Dedifferentiated amniotic fluid mesenchymal stem cell (primary cell): ENCODE data around the gene EML1.

Experiments
- DNase-seq: peaks from one replicate; pipeline ENCODE4 v3.0.0-alpha.2; 2016; ENCODE audit errors: extremely low spot score

The EML1 gene, protein sequence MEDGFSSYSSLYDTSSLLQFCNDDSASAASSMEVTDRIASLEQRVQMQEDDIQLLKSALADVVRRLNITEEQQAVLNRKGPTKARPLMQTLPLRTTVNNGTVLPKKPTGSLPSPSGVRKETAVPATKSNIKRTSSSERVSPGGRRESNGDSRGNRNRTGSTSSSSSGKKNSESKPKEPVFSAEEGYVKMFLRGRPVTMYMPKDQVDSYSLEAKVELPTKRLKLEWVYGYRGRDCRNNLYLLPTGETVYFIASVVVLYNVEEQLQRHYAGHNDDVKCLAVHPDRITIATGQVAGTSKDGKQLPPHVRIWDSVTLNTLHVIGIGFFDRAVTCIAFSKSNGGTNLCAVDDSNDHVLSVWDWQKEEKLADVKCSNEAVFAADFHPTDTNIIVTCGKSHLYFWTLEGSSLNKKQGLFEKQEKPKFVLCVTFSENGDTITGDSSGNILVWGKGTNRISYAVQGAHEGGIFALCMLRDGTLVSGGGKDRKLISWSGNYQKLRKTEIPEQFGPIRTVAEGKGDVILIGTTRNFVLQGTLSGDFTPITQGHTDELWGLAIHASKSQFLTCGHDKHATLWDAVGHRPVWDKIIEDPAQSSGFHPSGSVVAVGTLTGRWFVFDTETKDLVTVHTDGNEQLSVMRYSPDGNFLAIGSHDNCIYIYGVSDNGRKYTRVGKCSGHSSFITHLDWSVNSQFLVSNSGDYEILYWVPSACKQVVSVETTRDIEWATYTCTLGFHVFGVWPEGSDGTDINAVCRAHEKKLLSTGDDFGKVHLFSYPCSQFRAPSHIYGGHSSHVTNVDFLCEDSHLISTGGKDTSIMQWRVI

DNA sequence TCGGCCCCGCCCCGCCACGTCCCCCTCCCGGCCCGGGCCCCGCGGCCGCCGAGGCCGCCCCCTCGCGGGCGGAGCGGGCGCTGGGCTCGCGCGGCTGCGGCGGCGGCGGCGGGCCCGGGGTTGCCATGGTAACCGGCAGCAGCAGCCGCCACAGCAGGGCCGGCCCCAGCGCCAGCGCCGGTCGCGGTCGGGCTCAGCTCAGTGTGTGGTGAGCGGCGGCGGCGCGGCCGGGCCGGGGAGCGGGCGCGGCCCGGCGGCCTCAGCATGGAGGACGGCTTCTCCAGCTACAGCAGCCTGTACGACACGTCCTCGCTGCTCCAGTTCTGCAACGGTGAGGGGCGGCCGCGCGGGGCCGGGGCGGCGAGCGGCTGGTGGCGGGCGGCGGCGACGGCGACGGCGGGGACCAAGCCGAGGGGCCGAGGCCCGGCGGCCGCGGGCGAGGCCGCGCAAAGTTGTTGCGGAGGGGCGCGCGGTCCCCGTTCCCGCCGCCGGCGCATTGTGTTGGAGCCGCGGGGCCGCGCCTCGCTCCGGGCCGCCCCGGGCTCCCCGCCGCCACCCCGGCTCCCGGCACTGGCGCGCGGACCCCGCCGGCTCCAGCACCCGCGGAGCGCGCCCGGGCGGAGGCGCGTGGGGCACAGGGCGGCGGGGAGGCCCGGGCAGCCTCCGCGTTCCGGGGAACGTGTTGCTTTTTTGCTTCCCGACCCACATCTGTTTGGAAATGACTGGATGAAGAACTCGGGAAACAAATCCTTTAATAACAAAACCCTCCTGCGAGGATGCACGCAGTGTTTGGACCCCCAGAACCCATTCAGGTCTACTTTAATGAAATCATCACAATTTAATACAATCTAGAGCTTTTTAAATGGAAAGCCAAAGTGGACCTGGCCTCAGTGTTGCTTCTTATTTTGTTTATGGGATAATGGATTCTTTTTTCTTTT is at the start of gene EML1:
Gene EML1 (plus strand): TSS at position 201 of the 938 bp plus-strand sequence. CDS start 64 bp downstream, at position 265.
- peak; percentile 72 for DNase-seq

DNA sequence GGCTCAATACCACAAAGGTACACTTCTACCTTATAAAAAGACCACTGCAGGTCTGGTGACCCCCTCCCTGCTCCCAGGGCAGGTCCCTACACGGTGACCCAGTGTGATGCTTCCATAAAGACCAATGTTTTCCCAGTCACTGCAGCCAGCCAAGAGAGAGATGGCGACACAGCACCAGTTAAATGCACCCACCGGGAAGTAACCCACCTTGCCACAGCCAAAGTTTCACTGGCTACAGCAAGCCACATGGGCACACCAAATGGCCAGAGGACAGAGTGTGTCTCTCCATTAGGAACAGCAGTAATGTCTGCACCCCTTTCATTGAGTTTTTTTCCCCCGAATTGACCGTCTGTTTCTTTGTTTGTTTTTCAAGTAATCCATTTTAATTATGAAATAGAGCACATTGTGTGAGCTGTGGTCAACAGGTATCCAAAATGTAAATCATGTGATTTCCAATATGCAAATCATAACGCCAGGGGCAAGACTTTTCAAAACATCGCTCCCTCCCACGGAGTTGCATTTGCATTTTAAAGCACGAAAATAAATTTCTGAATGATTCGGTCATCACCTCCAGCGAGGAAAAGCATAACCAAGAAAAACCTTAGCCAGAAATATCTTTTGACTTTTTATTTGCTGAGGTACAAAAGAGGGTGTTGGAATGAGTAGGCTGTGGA is 48.9 kb upstream of the EML1 start:
- peak; percentile 65 for DNase-seq

DNA sequence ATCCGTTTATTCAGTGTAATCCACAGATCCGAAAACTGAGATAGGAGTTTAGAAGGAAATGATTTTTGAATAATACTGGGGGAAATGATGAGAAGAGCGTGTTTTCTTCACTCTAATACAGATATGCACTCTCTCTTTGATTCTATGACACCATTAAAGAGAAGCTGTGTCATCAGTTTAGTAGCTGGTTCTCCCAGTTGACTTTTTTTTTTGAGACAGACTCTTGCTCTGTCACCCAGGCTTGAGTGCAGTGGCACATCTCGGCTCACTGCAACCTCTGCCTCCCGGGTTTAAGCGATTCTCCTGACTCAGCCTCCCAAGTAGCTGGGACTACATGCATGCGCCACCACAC is 48.4 kb upstream of the EML1 start:
- no peak for DNase-seq

DNA sequence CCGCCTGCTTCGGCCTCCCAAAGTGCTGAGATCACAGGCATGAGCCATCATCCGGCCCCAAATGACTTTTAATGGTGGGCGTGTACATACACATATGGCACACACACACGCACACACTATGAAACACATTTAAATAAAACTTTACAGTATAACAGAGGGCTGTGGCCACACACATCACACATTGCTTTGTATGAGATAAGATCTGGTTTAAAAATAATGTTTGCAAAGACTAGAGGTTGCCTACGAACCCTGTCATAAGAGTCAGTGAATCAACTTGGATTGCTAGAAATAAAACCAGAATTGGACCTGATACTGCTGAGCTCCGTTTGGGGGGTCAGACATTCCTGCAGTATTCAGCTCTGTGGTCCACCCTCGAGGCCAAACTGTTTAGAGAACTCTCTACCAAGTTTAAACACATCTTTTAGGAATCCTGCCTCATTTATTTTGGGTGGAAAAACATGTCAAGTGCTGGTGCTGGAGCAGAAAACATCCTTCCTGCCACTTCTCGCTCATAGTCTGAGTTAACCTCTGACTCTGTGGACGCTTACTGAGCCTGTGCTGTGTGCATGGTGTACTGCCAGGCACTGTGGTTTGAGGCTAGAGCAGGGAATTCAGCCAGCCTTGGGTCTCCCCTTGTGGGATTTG is 47.8 kb upstream of the EML1 start:
- DNase-seq, result no peak

DNA sequence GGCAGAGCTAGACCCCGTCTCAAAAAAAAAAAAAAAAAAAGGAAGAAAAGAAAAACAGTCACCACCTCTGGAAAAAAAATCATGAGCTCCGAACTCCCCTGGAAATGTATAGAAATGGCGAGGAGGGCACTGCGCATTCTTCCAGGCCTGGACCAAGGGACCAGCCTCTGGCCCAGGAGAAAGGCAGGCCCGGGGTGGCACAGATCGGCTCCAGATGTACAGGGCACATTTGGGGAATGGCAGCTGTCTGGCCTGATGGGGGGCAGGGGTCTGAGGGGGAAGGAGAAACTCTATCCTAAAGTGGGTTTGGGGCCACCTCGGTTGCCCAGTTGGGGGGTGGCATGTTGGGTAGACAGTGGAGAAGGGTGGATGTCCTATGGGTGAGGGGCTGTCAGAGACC is 46.0 kb upstream of the EML1 start:
- DNase-seq, result no peak

DNA sequence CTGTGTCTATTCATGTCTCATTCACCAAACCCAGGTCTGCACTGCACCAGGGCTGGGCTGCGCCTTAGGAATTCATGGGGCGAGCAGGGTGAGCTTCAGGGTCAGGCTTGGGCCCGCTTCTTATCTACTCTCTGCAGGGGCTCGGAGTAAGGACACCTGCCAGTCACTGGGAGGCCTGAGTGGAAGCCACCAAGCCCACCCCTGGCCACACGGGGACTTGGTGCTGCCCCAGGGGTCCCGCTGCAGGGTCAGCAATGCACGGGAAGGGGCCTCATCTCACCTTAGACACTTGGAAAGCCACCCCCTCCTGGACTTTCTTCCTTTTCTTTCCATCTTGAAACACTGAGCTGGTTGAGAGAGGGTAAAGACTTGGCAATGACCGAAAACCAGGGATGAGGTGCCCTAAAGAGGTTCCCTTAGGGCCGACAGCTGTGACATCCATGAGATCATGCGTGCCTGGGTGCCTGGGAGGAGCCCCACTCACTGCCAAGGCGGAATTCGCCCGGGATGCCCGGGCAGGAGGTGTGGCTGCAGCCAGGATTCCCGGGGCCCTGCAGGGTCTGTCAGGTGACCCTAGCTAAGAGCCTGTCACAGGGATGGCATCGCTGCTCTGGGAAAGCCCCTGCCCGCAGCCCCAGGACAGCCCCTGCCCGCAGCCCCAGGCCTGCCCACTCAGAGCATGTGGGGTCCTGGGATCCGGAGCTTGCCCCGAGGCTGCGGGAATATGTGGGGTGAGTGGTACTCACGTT is 45.5 kb upstream of the EML1 start:
- no peak for DNase-seq

DNA sequence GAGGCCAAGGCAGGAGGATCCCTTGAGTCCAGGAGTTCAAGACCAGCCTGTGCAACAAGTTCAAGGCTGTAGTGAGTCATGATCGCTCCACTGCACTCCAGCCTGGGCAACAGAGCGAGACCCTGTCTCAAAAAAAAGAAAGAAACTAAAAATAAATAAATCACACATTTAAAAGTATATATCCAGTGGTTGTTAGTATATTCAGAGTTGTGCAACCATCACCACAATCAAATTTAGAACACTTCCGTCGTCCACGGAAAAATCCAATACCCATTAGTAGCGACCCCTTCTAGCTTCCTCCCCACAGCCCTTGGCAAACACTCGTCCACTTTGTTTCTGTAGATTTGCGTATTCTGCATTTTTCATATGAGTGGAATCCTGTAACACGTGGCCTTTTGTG is 44.7 kb upstream of the EML1 start:
- no peak for DNase-seq

DNA sequence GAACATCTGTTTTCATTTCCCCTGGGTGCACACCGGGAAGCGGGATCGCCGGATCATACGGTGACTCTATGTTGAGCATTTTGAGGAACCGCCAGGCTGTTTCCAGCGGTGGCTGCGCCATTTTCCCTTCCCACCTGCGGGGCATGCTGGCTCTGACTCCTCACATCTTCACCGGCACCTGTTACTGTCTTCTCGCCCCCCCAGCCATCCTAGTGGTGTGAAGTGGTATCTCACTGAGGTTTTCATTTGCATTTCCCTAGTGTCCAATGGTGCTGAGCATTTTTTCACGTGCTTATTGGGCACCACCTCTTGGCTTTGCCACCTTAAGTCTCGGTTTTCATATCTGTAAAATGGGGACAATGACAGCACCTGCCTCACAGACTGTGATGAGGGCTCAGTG is 44.1 kb upstream of the EML1 start:
- DNase-seq, result no peak

DNA sequence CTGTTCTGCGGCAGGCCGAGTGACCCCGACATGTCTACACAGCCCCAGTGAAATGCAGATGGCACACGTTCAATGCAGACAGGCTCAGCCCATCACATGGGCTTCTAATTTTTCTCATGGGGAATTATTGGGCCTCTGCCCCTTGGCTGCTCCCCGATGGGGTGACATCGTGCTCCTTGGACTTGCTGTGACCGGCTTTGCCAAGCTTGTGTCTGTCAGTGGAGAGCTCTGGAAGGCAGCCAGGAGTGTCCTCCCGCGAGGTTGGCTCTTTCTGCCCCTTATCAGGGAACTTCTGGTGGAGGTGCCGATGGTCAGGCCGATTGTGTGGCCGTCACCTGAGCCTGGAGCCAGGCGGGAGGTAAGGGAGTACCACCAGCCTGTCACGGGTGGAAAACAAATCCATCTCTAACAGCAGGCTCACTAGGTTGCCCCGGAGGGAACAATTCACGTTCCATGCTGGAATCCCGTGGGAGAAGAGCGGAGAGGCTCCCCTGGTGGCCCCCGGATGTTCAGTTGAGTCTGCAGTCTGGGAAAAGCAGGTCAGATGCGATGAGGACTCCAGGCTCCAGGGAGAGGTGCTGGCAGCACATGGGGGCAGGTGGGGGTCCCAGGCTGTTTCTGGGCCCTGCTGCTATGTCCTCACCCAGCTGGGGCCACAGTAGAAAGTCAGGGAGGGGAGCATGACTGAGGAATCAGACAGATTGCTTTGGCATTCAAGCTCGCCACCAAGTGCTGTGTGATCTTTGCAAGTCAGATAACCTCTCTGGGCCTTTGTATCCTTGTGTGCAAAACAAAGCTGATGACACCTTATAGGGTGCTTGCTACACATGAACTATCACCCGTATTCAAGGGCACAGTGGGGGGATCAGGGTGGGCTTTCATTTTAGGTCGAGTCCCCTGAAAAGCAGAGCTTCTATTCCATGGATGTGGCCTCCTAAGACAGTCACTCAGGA is 43.2 kb upstream of the EML1 start:
- DNase-seq, result no peak

DNA sequence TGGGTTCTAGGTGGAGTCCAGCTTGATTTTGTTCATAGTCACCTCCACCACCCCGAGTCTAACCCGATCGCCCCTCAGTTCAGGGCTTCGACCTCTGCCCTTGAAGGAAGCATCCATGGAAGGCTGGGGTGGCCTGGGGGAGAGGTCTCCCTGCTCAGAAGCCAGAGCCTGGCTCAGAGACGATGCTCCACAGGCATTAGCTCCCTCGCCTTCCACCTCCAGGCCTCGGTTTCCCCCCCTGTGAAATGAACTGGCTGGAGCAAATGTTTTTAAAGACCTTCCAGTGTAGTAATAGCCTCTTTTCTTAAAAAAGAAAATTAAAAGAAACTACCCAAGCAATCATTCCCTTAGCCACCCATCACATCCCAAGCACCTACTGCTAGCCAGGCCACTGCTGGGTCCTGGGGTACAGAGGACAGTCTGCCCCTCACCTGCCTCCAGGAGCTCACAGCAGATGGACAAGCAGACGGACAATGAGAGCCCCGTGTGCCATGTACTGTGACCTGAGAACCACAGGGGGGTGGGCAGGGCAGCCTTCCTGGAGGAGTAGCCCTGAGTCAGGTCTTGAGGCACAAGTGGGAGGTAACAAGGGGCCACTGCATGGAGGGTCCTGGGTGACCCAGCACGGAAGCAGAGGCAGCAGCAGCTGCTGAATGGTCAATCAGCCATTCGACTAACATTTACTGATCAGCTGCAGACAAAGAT is 42.3 kb upstream of the EML1 start:
- no peak for DNase-seq

DNA sequence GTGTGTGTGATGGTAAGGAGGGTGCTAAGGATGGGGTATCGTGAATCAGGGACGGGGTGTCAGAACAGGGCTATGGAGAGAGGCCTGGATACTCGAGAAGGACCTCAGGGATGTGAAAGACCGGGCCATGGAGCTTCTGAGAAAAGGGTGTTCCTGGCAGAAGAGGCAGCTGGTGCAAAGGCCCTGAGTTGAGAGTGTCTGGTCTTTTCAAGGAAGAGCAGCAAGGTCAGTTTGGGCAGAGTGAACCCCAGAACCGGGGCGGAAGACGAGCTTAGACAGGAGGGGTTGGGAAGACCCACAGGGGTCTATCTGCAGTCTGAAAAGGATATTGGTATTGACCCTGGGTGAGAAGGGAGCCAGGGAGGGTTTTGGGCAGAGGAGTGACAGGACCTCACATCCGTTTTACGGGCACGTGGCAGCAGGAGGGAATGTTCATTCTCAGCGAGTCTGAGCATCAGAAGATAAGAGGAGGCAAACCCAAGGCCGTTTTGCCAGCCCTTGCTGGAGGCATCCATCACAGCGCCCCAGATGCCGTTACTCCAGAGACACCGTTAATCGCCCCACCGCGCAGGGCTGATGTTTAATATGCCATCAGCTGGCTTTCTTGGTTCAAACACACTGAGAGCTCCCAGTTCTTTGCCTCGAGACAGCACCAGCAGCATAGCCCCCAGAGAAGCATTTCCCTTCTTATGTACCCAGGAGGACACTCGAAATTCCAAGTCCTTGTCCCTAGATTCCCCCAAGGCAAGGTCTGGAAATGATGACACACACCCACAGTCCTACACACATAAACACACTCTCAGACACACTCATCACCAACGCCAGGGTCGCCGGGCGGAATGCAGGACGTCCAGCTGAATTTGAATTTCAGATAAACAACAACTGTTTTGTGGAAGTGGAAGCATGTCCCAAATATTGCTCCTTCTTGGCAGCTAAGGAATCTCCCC is 41.4 kb upstream of the EML1 start:
- no peak for DNase-seq

DNA sequence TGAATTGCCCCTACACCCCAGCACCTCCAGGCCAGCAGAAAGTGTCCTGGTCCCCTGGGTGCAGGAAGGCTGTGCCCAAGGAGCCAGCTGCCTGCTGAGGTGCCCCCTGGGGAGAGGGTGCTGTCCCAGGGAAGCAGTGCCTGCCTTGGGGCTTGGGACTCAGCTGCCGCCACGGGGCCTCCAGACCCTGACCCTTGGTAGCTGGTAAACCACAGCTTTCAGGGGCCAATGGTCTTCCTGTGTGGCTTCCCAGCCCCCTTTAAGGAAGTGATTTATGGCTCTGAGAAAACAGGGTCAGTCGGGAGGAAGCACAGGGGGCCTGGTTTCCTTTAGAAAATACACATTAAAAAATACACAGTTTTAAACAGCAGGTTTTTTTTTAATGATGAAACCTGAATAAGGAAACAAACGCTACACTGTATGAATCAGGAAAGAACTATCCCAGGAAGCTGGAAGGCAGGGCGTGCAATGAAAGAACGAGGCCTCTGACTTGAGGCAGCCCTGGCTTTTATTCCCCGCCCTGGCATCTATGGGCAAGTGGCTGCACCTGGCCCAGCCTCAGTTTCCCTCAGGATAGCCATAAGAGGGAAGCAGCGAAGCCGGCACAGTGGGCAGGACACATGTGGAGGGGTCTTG is 40.6 kb upstream of the EML1 start:
- DNase-seq, result peak; percentile 73

DNA sequence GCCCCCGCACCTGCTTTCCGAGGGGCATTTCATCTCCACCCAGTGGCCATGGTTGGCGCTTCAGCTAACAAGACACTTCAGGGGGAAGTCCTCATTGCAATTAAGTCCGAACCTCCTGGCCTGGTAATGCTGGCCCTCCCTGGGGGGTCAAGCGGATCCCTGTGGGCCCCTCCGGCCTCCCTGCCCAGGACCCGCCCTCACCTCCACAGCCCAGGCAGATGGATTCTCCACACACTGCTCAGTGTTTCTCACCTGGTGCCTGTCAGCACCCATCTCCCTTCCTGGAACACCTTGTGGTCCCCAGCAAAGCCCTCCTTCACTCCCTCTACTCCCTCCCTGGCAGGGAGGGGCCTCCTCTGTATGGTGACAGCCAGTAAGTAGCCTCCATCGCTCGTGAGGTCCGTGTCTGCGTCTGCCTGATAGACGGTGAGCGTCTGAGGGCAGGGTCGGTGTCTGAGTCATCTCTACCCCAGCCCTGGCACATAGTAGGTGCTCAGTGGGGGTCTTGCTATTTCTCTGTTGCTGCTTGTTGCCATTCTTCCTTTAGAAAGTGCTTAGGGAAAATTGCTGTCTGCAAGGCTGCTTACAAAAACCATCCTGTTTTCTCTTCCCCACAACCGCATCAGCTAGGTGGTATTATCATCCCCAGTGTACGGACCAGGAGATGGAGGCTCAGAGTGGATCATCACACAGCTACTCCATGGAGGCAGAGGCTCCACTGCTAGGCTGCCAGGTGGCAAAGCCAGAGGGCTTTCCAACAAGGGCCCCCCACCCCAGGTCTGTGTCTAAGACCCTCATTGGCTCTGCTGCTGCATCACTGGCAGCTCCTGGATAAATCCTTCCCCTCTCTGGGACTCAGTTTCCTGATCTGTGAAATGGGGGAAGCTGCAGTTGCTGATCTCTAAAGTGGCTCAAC is 39.7 kb upstream of the EML1 start:
- no peak for DNase-seq

DNA sequence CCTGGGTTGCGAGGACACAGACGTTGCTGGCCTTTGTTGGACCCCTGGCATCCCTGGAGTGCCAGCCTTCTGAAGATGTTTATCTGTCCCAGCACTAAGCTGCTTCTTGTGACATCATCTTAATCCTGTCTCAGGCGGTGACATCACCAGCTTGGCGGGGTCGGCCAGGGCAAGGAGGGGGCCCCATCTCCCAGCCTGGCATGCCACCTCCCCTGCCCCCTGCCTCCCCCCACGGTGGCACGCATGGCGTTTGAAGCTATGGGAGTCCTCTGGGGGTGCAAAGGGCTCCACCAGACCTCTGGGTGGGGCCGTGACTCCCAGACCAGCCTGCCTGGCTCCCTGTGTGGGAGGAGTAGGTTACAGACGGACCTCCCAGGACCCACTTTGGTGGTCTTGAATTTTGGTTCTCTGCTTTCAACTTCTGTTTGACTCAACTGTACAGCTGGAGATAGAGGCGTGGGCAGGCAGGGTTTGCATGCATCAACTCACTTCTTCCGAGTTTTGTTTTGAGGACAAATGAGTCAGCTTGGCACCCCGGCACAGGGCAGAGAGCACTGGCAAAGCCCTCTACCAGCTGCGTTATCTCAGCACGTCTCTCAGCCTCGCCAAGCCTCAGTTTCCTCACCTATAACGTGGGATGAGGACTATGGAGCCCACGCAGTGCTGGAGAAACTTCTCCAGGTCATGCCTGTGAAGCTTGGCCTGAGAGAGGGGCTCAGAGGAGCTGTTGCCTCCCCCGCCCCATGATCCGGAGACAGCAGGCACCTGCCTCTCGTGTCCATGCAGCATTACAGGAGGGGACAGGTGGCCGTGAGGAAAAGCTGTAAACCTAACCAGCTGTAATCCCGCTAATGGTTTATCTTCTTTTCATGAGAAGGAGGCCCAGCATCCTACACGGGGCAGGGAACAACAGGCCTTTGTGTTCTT is 38.8 kb upstream of the EML1 start:
- no peak for DNase-seq

DNA sequence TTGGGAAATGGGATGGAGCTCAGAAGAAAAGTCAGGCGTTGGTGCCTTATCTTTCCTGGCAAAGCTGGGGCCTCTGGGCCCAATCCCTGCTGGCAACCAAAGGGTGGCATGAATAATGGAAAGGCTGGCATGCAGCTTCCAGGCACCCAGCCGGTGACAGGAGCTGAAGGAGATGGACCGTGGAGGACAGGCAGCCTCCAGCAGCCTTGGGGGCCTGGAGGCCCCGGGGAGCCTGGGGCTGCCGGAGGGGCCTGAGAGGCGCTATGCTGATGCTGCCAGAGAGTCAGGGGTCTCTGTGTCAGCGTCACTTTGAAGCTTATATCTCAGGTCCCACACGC is 38.2 kb upstream of the EML1 start:
- DNase-seq, result no peak
